Activated CD8-positive, alpha-beta T cell treated with anti-CD3 and anti-CD28 coated beads for 36 hours (primary cell): ENCODE measurements around the gene MED14. TPM values are rescaled to one million over a fixed set of nuclear protein-coding genes. Genes with fewer than 3 reads are reported as not detected.
A peak's percentile ranks its signal among the peaks of the same experiment; 100 is the strongest.

Experiments
- ATAC-seq: fragments of 200-7000 bp; cut with Tn5 transposase; one replicate; pipeline ENCODE4 v1.10.0; 2021; ENCODE audit warnings: mild to moderate bottlenecking, moderate library complexity
- CTCF ChIA-PET: fragments of 350-600 bp; sonication (Branson Sonifier 250); formaldehyde crosslinking; loops from one replicate; lab custom pipeline; 2021; ENCODE audit warnings: antibody characterized with exemption; lab: Charles Lee
- POLR2A ChIA-PET: fragments of 350-600 bp; sonication (Branson Sonifier 250); formaldehyde crosslinking; loops from one replicate; lab custom pipeline; 2021; ENCODE audit warnings: antibody characterized with exemption; lab: Charles Lee
- DNase-seq: peaks from one replicate; pipeline ENCODE4 v3.0.0-alpha.2; 2020
- H3K27ac Mint-ChIP-seq: one replicate; pipeline ENCODE4 v1.8.0; 2021; ENCODE audit warnings: mild to moderate bottlenecking, mixed read lengths
- H3K27me3 Mint-ChIP-seq: one replicate; pipeline ENCODE4 v1.8.0; 2021; ENCODE audit warnings: mixed read lengths
- H3K36me3 Mint-ChIP-seq: one replicate; pipeline ENCODE4 v1.8.0; 2021; ENCODE audit warnings: low read depth, mixed read lengths
- H3K4me1 Mint-ChIP-seq: one replicate; pipeline ENCODE4 v1.8.0; 2021; ENCODE audit warnings: low read depth, mixed read lengths
- H3K4me3 Mint-ChIP-seq: one replicate; pipeline ENCODE4 v1.8.0; 2021; ENCODE audit warnings: mild to moderate bottlenecking, moderate library complexity, mixed read lengths
- H3K9me3 Mint-ChIP-seq: one replicate; pipeline ENCODE4 v1.8.0; 2021; ENCODE audit warnings: mixed read lengths
- intact Hi-C: fragments of 100-400 bp; cut with micrococcal nuclease; formaldehyde crosslinking; loops from one replicate; pipeline ENCODE4 v1.10.0; 2022
- total RNA-seq, 2 experiments: library from RNA; stranded (reverse); gene quantifications; one replicate each; pipeline ENCODE4 v1.2.3, GENCODE V29; 2021
- TF ChIP-seq, protein P1 (sequence below): fragments of 200-600 bp; IDR thresholded peaks from one replicate; pipeline ENCODE4 v1.8.0; 2022; ENCODE audit warnings: antibody characterized with exemption, mild to moderate bottlenecking

MED14 gene
- total RNA-seq, 2 experiments from 2014 or later, result 37.1 to 39.9 TPM

DNA sequence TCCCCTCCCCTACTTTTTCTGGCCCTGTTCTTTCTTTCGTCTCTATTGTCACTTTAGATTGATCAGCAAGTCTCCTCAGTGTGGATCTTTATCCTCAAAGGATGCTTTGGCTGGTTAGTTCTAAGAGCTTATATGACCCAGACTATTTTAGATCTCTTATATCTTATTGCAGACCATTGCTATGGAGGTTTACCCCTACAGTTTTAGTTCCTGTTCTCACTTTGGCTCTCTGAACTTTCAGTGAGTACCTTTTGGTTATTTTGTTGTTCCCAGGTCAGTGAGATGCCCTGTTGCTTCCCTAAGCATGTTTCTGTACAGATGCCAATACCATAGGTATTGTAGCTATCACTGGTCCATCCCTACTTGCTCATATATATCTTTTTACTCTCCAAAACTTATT is 24.0 kb upstream of the MED14 start:
- H3K36me3 Mint-ChIP-seq, result no peaks in the 10 kb centered on the region
- ChIA-PET POLR2A (no interaction called here), CTCF (interaction anchor here (1.3 kb wide), 1 partner anchor 109 kb away, joined by 3 read pairs; no protein-coding TSS in a partner anchor)
- intact Hi-C loops, result no loop called here
- H3K27ac Mint-ChIP-seq, result no peak overlapping the region
- H3K4me3 Mint-ChIP-seq, result no peak overlapping the region
- ATAC-seq (no peak), DNase-seq (no peak)
- TF ChIP-seq, protein P1, sequence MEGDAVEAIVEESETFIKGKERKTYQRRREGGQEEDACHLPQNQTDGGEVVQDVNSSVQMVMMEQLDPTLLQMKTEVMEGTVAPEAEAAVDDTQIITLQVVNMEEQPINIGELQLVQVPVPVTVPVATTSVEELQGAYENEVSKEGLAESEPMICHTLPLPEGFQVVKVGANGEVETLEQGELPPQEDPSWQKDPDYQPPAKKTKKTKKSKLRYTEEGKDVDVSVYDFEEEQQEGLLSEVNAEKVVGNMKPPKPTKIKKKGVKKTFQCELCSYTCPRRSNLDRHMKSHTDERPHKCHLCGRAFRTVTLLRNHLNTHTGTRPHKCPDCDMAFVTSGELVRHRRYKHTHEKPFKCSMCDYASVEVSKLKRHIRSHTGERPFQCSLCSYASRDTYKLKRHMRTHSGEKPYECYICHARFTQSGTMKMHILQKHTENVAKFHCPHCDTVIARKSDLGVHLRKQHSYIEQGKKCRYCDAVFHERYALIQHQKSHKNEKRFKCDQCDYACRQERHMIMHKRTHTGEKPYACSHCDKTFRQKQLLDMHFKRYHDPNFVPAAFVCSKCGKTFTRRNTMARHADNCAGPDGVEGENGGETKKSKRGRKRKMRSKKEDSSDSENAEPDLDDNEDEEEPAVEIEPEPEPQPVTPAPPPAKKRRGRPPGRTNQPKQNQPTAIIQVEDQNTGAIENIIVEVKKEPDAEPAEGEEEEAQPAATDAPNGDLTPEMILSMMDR, result no peak
- peaks cover 2% of the 10 kb centered on the region for H3K4me1 Mint-ChIP-seq
- no peaks in the 10 kb centered on the region for H3K9me3 Mint-ChIP-seq
- no peaks in the 10 kb centered on the region for H3K27me3 Mint-ChIP-seq

DNA sequence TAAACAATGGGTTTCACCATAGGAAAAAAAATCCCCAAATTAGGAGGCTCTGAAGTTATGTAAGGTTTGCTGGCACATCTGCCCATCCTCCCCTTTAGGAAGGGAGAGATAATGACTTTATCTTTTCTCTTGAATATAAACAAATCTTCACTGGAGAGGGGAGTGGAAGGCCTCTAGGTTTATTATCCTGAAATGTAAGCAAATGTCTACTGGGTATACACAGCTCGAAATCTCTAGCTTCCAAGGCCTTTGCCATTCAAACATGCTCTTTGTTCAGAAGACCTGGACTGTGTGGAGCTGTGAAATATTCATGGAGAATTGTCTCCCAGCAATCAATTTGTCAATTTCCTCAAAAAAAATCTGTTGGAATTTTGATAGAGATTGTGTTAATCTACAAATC is 21.7 kb upstream of the MED14 start:
- TF ChIP-seq, protein P1, result no peak
- Mint-ChIP-seq H3K27ac (no peak overlapping the region), H3K27me3 (no peaks in the 10 kb centered on the region), H3K4me1 (peaks cover 2% of the 10 kb centered on the region), H3K36me3 (no peaks in the 10 kb centered on the region), H3K9me3 (no peaks in the 10 kb centered on the region), H3K4me3 (no peak overlapping the region)
- intact Hi-C loops, result no loop called here
- POLR2A ChIA-PET, result no interaction called here
- no peak for DNase-seq
- CTCF ChIA-PET, result no interaction called here
- no peak for ATAC-seq

DNA sequence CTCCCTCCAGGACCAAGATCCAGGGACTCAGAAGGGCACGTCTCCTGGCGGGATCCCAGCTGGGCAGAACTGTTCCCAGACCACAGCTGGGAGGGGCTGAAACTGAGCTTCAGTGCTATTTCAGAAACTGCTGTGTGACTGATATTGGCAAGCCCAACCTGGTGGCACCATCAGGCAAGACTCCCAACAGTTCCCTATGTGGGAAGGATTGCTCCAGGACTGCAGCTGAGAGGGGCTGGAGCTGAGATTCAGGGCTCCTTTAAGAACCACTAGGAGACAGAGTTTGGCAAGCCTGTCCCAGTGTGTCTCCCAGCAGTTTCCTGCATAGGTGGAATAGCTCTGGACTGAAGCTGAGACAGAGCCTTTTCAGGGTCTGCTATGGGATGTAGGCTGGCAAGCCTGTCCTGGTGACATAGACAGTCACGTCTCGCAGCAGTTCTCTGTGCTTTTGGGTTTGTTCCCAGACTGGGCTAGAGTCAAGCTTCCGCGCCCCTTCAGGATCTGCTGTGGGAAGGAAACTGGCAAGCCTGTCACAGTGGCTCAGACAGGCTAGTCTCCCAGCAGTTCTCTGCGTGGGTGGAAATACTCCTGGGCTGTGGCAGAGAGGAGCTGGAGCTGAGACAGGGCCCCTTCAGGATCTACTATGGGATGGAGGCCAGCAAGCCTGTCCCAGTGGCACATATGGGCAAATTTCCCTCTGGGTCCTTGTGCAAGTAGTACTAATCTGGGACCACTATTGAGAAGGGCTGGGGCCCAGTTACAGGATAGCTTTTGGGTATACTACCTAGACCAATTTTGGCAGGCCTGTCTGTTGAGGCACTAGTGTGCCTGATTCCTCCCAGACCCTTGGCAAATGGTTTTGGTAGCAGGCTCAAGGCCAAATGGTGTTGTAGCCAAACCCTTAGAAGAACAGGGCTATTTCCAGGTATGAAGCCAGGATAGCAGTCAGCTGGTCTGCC is 20.2 kb upstream of the MED14 start:
- ChIA-PET CTCF (no interaction called here), POLR2A (interaction anchor here (1.2 kb wide), 1 partner anchor 9 kb away, joined by 3 read pairs; no protein-coding TSS in a partner anchor)
- Mint-ChIP-seq H3K36me3 (no peaks in the 10 kb centered on the region), H3K27me3 (no peaks in the 10 kb centered on the region), H3K27ac (no peak overlapping the region), H3K4me3 (no peak overlapping the region), H3K9me3 (no peaks in the 10 kb centered on the region), H3K4me1 (peaks cover 4% of the 10 kb centered on the region)
- intact Hi-C loops, result no loop called here
- DNase-seq, result no peak
- ATAC-seq, result no peak
- TF ChIP-seq, protein P1, result no peak

DNA sequence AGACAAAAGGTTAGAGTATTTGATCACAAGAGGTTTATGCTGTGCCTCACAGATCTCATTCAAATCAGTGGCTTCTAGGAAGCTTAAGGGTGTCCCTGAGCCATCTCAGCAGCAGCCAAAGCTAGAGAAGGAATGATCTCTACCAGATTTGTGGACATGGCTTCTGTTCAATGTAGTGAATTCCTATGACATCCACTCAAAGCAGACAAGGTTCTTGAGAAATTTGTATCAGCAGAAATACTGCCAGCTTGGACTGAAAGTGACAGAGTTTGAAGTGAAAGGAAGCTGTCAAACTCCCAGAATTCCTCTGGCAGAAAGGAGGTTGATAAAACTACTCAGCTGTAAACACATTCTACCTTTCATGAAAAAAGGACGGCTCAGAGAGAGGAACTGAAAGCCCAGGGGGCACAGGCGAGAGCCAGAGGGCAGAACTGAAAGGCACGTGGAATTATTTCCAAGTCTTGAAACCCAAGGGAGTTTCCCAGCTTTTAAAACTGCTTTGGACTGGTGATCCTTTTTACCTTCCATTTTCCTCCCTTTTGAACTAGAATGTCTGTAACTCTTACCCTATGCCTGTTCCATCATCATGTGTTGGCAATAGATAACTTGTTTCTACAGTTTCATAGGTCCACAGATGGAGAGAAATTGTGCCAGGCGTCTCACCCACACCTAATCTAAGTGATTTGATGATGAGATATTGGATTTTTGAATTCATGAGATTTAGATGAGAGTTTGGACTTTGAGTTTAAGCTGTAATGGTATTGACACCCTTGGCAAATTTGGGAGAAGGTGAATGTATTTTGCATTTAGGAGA is 14.5 kb upstream of the MED14 start:
- TF ChIP-seq, protein P1, result no peak
- intact Hi-C loops, result no loop called here
- ChIA-PET POLR2A (interaction anchor here (0.8 to 1.4 kb wide), 2 partner anchors 10 to 13 kb away, joined by 3 to 6 read pairs; no protein-coding TSS in a partner anchor), CTCF (interaction anchor here (1.1 to 1.7 kb wide), 2 partner anchors 11 to 98 kb away, joined by 4 to 6 read pairs; no protein-coding TSS in a partner anchor)
- DNase-seq (no peak), ATAC-seq (no peak)
- peak overlapping the region; percentile 15 for H3K27ac Mint-ChIP-seq
- H3K4me3 Mint-ChIP-seq, result no peak overlapping the region
- H3K27me3 Mint-ChIP-seq, result no peaks in the 10 kb centered on the region
- peaks cover 17% of the 10 kb centered on the region for H3K4me1 Mint-ChIP-seq
- H3K36me3 Mint-ChIP-seq, result no peaks in the 10 kb centered on the region
- peaks cover 1% of the 10 kb centered on the region for H3K9me3 Mint-ChIP-seq
